PC-9 (cell line): ENCODE results near the gene HCN4.

Source experiments
- EZH2 ChIP-seq: fragments of 200-600 bp; sonication (generic); IDR thresholded peaks from 2 replicates; pipeline ENCODE4 v1.8.0; 2017; ENCODE audit warnings: antibody characterized with exemption, low read depth
- TF ChIP-seq, protein P1 (sequence below): fragments of 200-600 bp; sonication (generic); conservative IDR thresholded peaks from 2 replicates; pipeline ENCODE4 v1.6.1; 2017; ENCODE audit warnings: mixed run types, antibody characterized with exemption, mild to moderate bottlenecking, moderate library complexity

DNA sequence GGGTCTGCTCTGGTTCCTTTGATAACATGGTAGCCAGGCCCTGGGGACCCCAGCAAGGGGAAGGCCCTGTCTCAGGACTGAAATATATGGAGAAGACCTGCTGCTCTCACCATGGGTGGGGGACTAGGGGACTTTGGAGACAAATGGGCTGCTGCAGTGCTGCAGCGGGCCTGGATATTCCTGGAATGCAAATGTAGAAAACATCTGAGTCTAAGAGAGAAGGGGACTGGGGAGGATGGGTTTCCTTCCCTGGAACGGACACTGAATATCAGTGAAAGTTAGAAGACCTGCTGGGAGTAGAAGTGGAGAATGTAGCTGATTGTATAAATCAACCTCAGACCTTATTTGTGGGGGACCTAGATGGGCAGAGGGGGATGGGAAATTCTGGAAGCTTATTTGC, 3.1 kb upstream of the HCN4 start:
- TF ChIP-seq, protein P1, sequence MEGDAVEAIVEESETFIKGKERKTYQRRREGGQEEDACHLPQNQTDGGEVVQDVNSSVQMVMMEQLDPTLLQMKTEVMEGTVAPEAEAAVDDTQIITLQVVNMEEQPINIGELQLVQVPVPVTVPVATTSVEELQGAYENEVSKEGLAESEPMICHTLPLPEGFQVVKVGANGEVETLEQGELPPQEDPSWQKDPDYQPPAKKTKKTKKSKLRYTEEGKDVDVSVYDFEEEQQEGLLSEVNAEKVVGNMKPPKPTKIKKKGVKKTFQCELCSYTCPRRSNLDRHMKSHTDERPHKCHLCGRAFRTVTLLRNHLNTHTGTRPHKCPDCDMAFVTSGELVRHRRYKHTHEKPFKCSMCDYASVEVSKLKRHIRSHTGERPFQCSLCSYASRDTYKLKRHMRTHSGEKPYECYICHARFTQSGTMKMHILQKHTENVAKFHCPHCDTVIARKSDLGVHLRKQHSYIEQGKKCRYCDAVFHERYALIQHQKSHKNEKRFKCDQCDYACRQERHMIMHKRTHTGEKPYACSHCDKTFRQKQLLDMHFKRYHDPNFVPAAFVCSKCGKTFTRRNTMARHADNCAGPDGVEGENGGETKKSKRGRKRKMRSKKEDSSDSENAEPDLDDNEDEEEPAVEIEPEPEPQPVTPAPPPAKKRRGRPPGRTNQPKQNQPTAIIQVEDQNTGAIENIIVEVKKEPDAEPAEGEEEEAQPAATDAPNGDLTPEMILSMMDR = no peak
- no peak for TF ChIP-seq EZH2
